ENCODE results near the gene CCDC69. TPM values are rescaled to one million over a fixed set of nuclear protein-coding genes. Genes with fewer than 3 reads are reported as not detected.

The CCDC69 gene
- total RNA-seq, 3 donors from 2014 or later = 47.4 to 201 (median 97.0) TPM

GRCh38 chr5:151138114-151138513 lies 85.8 kb downstream of the CCDC69 start:
- Histone ChIP-seq H3K36me3 (no peaks in the 10 kb centered on the region), H3K4me1 (peaks cover 0 to 9% of the 10 kb centered on the region in 2 donors), H3K27me3 (no peaks in the 10 kb centered on the region), H3K9me3 (no peaks in the 10 kb centered on the region), H3K4me3 (no peak overlapping the region), H3K27ac (no peak overlapping the region)
- intact Hi-C loops (cut with DNase I; ENCODE audit: low total_unique reads) = no loop called here
- no peak for TF ChIP-seq POLR2AphosphoS5 (IDR thresholded peaks at IDR 0.05)
- no peak for TF ChIP-seq CTCF (IDR thresholded peaks at IDR 0.05)
- no peak for TF ChIP-seq POLR2A (IDR thresholded peaks at IDR 0.05)
- DNase-seq (ENCODE audit: low spot score in 2 of 2) = no peak

- Histone ChIP-seq H3K4me3 (no peak overlapping the region), H3K36me3 (no peaks in the 10 kb centered on the region), H3K27me3 (no peaks in the 10 kb centered on the region), H3K9me3 (no peaks in the 10 kb centered on the region), H3K27ac (peak overlapping the region in 1 of 2 donors; percentile 11), H3K4me1 (peaks cover 0 to 9% of the 10 kb centered on the region in 2 donors)
- TF ChIP-seq POLR2A (IDR thresholded peaks at IDR 0.05) = no peak
- no peak for TF ChIP-seq POLR2AphosphoS5 (IDR thresholded peaks at IDR 0.05)
- TF ChIP-seq CTCF (IDR thresholded peaks at IDR 0.05) = no peak
- DNase-seq (ENCODE audit: low spot score in 2 of 2) = no peak
- intact Hi-C loops (cut with DNase I; ENCODE audit: low total_unique reads) = no loop called here
Measured at GRCh38 chr5:151137067-151137825, 86.6 kb downstream of the CCDC69 start.

- H3K4me3 ChIP-seq = no peak overlapping the region
- no peak for TF ChIP-seq POLR2A (IDR thresholded peaks at IDR 0.05)
- peak in 1 of 3 donors; percentile 24 for TF ChIP-seq CTCF (IDR thresholded peaks at IDR 0.05)
- peak in 2 of 3 donors; percentile 30 to 80 for TF ChIP-seq POLR2AphosphoS5 (IDR thresholded peaks at IDR 0.05)
- no peaks in the 10 kb centered on the region for H3K9me3 ChIP-seq
- H3K36me3 ChIP-seq = no peaks in the 10 kb centered on the region
- no peaks in the 10 kb centered on the region for H3K27me3 ChIP-seq
- intact Hi-C loops (cut with DNase I; ENCODE audit: low total_unique reads) = no loop called here
- DNase-seq (ENCODE audit: low spot score in 2 of 2) = peak; percentile 81 to 92
- no peaks in the 10 kb centered on the region for H3K4me1 ChIP-seq
- peak overlapping the region; percentile 83 to 88 for H3K27ac ChIP-seq
Measured at GRCh38 chr5:151134228-151134627, 89.7 kb downstream of the CCDC69 start.

GRCh38 chr5:151132963-151133362 lies 90.9 kb downstream of the CCDC69 start:
- no peaks in the 10 kb centered on the region for H3K27me3 ChIP-seq
- no peak for DNase-seq (ENCODE audit: low spot score in 2 of 2)
- no peaks in the 10 kb centered on the region for H3K9me3 ChIP-seq
- H3K36me3 ChIP-seq = no peaks in the 10 kb centered on the region
- peak overlapping the region; percentile 74 to 83 for H3K27ac ChIP-seq
- intact Hi-C loops (cut with DNase I; ENCODE audit: low total_unique reads) = no loop called here
- no peak overlapping the region for H3K4me3 ChIP-seq
- TF ChIP-seq POLR2A (IDR thresholded peaks at IDR 0.05) = no peak
- TF ChIP-seq CTCF (IDR thresholded peaks at IDR 0.05) = no peak
- TF ChIP-seq POLR2AphosphoS5 (IDR thresholded peaks at IDR 0.05) = no peak
- H3K4me1 ChIP-seq = no peaks in the 10 kb centered on the region

Other genes with a start within 250 kb of the CCDC69 start
- gene GPX3, start 203.5 kb downstream of the CCDC69 start, total RNA-seq = 1,000 to 10,000 TPM; 1,215 to 5,290 (median 2,830) TPM
- gene TNIP1, start 143.1 kb downstream of the CCDC69 start, total RNA-seq = 100 to 1,000 TPM in 1 of 3 donors, 10 to 100 TPM in 2; 65.3 to 221 (median 91.8) TPM
- gene ANXA6, start 66.3 kb downstream of the CCDC69 start, total RNA-seq = 100 to 1,000 TPM; 206 to 320 (median 276) TPM
- 10 to 100 TPM; 35.1 to 58.0 (median 43.8) TPM for gene GM2A, start 29.1 kb upstream of the CCDC69 start, total RNA-seq
- gene SLC36A3, start 79.7 kb upstream of the CCDC69 start, total RNA-seq = not detected
- gene SLC36A2, start 123.5 kb upstream of the CCDC69 start, total RNA-seq = under 1 TPM in 1 of 3 donors, not detected in 2; 0.16 TPM
- 10 to 100 TPM; 10.8 to 14.1 (median 11.4) TPM for gene SLC36A1, start 223.5 kb upstream of the CCDC69 start, total RNA-seq